Measurements from ENCODE around the gene HEXIM2. TPM values are rescaled to one million over a fixed set of nuclear protein-coding genes. Genes with fewer than 3 reads are reported as not detected.
A peak's percentile ranks its signal among the peaks of the same experiment; 100 is the strongest.

Gene HEXIM2
- total RNA-seq, 1 experiment from 2014 or later: 12.5 TPM

DNA sequence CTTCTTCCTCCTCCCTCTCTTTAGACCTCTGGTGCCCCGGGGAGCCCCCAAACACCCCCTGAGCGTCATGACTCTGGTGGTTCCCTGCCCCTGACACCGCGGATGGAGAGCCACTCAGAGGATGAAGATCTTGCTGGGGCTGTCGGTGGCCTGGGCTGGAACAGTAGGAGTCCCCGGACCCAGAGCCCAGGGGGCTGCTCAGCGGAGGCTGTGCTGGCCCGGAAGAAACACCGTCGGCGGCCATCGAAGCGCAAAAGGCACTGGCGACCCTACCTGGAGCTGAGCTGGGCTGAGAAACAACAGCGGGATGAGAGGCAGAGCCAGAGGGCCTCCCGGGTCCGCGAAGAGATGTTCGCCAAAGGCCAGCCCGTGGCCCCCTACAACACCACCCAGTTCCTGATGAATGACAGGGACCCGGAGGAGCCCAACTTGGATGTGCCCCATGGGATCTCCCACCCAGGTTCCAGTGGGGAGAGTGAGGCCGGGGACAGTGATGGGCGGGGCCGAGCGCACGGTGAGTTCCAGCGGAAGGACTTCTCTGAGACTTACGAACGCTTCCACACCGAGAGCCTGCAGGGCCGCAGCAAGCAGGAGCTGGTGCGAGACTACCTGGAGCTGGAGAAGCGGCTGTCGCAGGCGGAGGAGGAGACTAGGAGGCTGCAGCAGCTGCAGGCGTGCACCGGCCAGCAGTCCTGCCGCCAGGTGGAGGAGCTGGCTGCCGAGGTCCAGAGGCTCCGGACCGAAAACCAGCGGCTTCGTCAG lies 7.5 kb downstream of the HEXIM2 start:
- no peak overlapping the region for H2BK5ac ChIP-seq (ENCODE audit: insufficient read length, low read length)
- peak; percentile 90 for DNase-seq
- H3K18ac ChIP-seq (ENCODE audit: insufficient read length, low read depth, low read length): no peak overlapping the region
- H3K27me3 ChIP-seq (ENCODE audit: insufficient read depth, low read length): no peaks in the 10 kb centered on the region
- no peak overlapping the region for H3K27ac ChIP-seq (ENCODE audit: insufficient read length, low read depth, low read length)
- H4K91ac ChIP-seq (ENCODE audit: insufficient read length, low read depth, low read length): no peak overlapping the region
- no peak overlapping the region for H3K9ac ChIP-seq (ENCODE audit: extremely low read depth, insufficient read length, low read length)
- no peak overlapping the region for H3K4ac ChIP-seq (ENCODE audit: low read depth, low read length)
- H3T11ph ChIP-seq (ENCODE audit: low read length): no peak overlapping the region
- Mint-ChIP-seq H3K4me1 (peaks cover 30 to 37% of the 10 kb centered on the region in 2 experiments), H3K27me3 (ENCODE audit: low read depth) (no peaks in the 10 kb centered on the region), H3K27ac (no peak overlapping the region; a peak in 1 of 7 replicates), H3K36me3 (ENCODE audit: insufficient read depth in 1 of 3, low read depth in 3 of 3) (peaks cover 2 to 27% (median 17%) of the 10 kb centered on the region in 3 experiments; a peak in 6 of 7 replicates), H3K4me3 (no peak overlapping the region), H3K9me3 (no peaks in the 10 kb centered on the region)
- H3K56ac ChIP-seq (ENCODE audit: insufficient read length, low read depth, low read length): no peak overlapping the region
- H3K23me2 ChIP-seq (ENCODE audit: insufficient read length, low read depth, low read length, poor library complexity, severe bottlenecking): no peaks in the 10 kb centered on the region
- H3K79me2 ChIP-seq (ENCODE audit: insufficient read depth, low read length): no peaks in the 10 kb centered on the region
- no CpG with 5 or more reads among the region's 43 CpGs for WGBS (ENCODE audit: extremely low coverage, insufficient read length, low lambda C conversion rate)
- no peak overlapping the region for H2BK20ac ChIP-seq (ENCODE audit: low read depth, low read length, poor library complexity, severe bottlenecking)
- TF ChIP-seq, protein P1, sequence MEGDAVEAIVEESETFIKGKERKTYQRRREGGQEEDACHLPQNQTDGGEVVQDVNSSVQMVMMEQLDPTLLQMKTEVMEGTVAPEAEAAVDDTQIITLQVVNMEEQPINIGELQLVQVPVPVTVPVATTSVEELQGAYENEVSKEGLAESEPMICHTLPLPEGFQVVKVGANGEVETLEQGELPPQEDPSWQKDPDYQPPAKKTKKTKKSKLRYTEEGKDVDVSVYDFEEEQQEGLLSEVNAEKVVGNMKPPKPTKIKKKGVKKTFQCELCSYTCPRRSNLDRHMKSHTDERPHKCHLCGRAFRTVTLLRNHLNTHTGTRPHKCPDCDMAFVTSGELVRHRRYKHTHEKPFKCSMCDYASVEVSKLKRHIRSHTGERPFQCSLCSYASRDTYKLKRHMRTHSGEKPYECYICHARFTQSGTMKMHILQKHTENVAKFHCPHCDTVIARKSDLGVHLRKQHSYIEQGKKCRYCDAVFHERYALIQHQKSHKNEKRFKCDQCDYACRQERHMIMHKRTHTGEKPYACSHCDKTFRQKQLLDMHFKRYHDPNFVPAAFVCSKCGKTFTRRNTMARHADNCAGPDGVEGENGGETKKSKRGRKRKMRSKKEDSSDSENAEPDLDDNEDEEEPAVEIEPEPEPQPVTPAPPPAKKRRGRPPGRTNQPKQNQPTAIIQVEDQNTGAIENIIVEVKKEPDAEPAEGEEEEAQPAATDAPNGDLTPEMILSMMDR (conservative IDR thresholded peaks at IDR 0.05): no peak
- no peak overlapping the region for H2BK120ac ChIP-seq (ENCODE audit: low read depth, low read length, poor library complexity, severe bottlenecking)
- no peak overlapping the region for H2BK15ac ChIP-seq (ENCODE audit: low read depth, low read length)
- no peak overlapping the region for H2AFZ ChIP-seq (ENCODE audit: low read length)
- no peak overlapping the region for H2BK12ac ChIP-seq (ENCODE audit: insufficient read length, low read depth, low read length)
- no peak overlapping the region for H4K5ac ChIP-seq (ENCODE audit: insufficient read length, low read depth, low read length)
- peaks cover 2% of the 10 kb centered on the region; the same call in 1 of the 2 replicates for H3K4me1 ChIP-seq (ENCODE audit: insufficient read depth, low read length)
- H3K4me2 ChIP-seq (ENCODE audit: insufficient read depth, insufficient read length, low read length): no peak overlapping the region
- no peak overlapping the region for H4K8ac ChIP-seq (replicated peaks; ENCODE audit: insufficient read length, low read depth, low read length)
- H3K14ac ChIP-seq (ENCODE audit: insufficient read depth, low read length): no peak overlapping the region; the same call in 1 of the 2 replicates
- no peaks in the 10 kb centered on the region for H4K20me1 ChIP-seq (ENCODE audit: control insufficient read depth, insufficient read depth, insufficient read length)
- no peak overlapping the region for H2AK5ac ChIP-seq (ENCODE audit: insufficient read length, low read length)
- H3K9me3 ChIP-seq (ENCODE audit: control insufficient read depth, low read depth, low read length): no peaks in the 10 kb centered on the region
- no peaks in the 10 kb centered on the region for H3K79me1 ChIP-seq (ENCODE audit: insufficient read depth, low read depth, low read length, poor library complexity, severe bottlenecking)
- no peak overlapping the region for H3K23ac ChIP-seq (ENCODE audit: insufficient read length, low read depth, low read length)
